GM23248 (cell line): ENCODE data around the gene COL4A5.

Experiments used
- EZH2 ChIP-seq: fragments of 200-600 bp; sonication (generic); IDR thresholded peaks from 2 replicates; pipeline ENCODE4 v1.6.1; 2018; ENCODE audit warnings: antibody characterized with exemption, mild to moderate bottlenecking; ENCODE audit not compliant: insufficient read depth, poor library complexity, severe bottlenecking
- EZH2phosphoT487 ChIP-seq: fragments of 200-600 bp; sonication (generic); IDR thresholded peaks from 2 replicates; pipeline ENCODE4 v1.6.1; 2018; ENCODE audit warnings: antibody characterized with exemption, moderate library complexity, mild to moderate bottlenecking, low read depth; ENCODE audit not compliant: insufficient read depth

DNA sequence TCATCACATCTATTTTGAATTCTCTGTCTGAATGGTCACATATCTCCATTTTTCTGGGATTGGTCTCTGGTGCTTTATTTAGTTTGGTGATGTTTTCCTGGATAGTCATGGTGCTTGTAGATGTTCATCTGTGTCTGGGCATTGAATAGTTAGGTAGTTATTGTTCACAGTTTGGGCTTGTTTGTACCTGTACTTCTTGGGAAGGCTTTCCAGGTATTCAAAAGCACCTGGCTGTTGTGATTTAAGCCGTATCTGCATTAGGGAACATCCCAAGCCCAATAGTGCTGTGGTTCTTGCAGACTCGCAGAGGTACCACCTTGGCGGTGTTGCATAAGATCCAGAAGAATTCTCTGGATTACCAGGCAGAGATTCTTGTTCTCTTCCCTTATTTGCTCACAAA, 44.6 kb downstream of the COL4A5 start:
- TF ChIP-seq EZH2phosphoT487, result no peak
- TF ChIP-seq EZH2, result no peak
